NK-92 treated with Interleukin-12 subunit alpha and Interleukin-12 subunit beta, amount 100 ng/mL, for 24 hours (cell line): ENCODE measurements around the gene PSD4.
A peak's percentile ranks its signal among the peaks of the same experiment; 100 is the strongest.

Experiments
- DNase-seq: peaks from one replicate; lab custom pipeline; 2025; lab: John Stamatoyannopoulos, UW

The PSD4 gene

GRCh38 chr2:113167962-113168340 lies 5.8 kb upstream of the PSD4 start:
- no peak for DNase-seq

- no peak for DNase-seq
These were observed 4.7 kb upstream of the PSD4 start for GRCh38 chr2:113169002-113169530.

- DNase-seq, result no peak
These were observed 4.2 kb upstream of the PSD4 start for GRCh38 chr2:113169586-113169985.

- no peak for DNase-seq
These were observed 2.3 kb upstream of the PSD4 start for GRCh38 chr2:113171334-113172075.

- DNase-seq, result no peak
These were observed 840 bp upstream of the PSD4 start for GRCh38 chr2:113172721-113173541.

GRCh38 chr2:113174376-113174750 lies 592 bp downstream of the PSD4 start:
- peak; percentile 51 for DNase-seq

GRCh38 chr2:113175042-113175628 lies 1.4 kb downstream of the PSD4 start:
- DNase-seq, result peak; percentile 73

GRCh38 chr2:113175736-113176695 lies 2.2 kb downstream of the PSD4 start:
- DNase-seq, result peak; percentile 24

GRCh38 chr2:113176696-113177355 lies 3.1 kb downstream of the PSD4 start:
- DNase-seq, result no peak

- DNase-seq, result no peak
These were observed 4.4 kb downstream of the PSD4 start for GRCh38 chr2:113178069-113178746.

- DNase-seq, result peak; percentile 36
These were observed 5.1 kb downstream of the PSD4 start for GRCh38 chr2:113178891-113179290.

- no peak for DNase-seq
These were observed 5.8 kb downstream of the PSD4 start for GRCh38 chr2:113179446-113180045.

GRCh38 chr2:113180131-113180946 lies 6.6 kb downstream of the PSD4 start:
- DNase-seq, result no peak

GRCh38 chr2:113181258-113182051 lies 7.7 kb downstream of the PSD4 start:
- DNase-seq, result no peak

GRCh38 chr2:113182471-113183260 lies 8.9 kb downstream of the PSD4 start:
- no peak for DNase-seq

- DNase-seq, result no peak
These were observed 9.5 kb downstream of the PSD4 start for GRCh38 chr2:113183264-113183663.

- no peak for DNase-seq
These were observed 9.9 kb downstream of the PSD4 start for GRCh38 chr2:113183703-113184102.
